ENCODE results near the gene GOT1.

The GOT1 gene

GRCh38 chr10:99395750-99396445 is 34.5 kb downstream of the GOT1 start:
- DNase-seq (ENCODE audit: low read depth) = no peak

GRCh38 chr10:99394761-99395386 is 35.5 kb downstream of the GOT1 start:
- DNase-seq (ENCODE audit: low read depth) = no peak

- DNase-seq (ENCODE audit: low read depth) = no peak
These were observed 36.2 kb downstream of the GOT1 start for GRCh38 chr10:99394256-99394655.

GRCh38 chr10:99393683-99394082 is 36.7 kb downstream of the GOT1 start:
- DNase-seq (ENCODE audit: low read depth) = no peak

- no peak for DNase-seq (ENCODE audit: low read depth)
These were observed 37.4 kb downstream of the GOT1 start for GRCh38 chr10:99393036-99393435.

- no peak for DNase-seq (ENCODE audit: low read depth)
These were observed 39.1 kb downstream of the GOT1 start for GRCh38 chr10:99391346-99391745.

- no peak for DNase-seq (ENCODE audit: low read depth)
These were observed 40.5 kb downstream of the GOT1 start for GRCh38 chr10:99389729-99390480.

- no peak for DNase-seq (ENCODE audit: low read depth)
These were observed 42.9 kb downstream of the GOT1 start for GRCh38 chr10:99387541-99387940.

GRCh38 chr10:99387071-99387470 is 43.4 kb downstream of the GOT1 start:
- no peak for DNase-seq (ENCODE audit: low read depth)

GRCh38 chr10:99382176-99382575 is 48.2 kb downstream of the GOT1 start:
- DNase-seq (ENCODE audit: low read depth) = no peak

GRCh38 chr10:99375426-99375825 is 55.0 kb downstream of the GOT1 start:
- DNase-seq (ENCODE audit: low read depth) = no peak

- DNase-seq (ENCODE audit: low read depth) = no peak
These were observed 55.5 kb downstream of the GOT1 start for GRCh38 chr10:99374972-99375371.

GRCh38 chr10:99374526-99374925 is 55.9 kb downstream of the GOT1 start:
- no peak for DNase-seq (ENCODE audit: low read depth)

GRCh38 chr10:99372546-99373271 is 57.7 kb downstream of the GOT1 start:
- DNase-seq (ENCODE audit: low read depth) = no peak

GRCh38 chr10:99370993-99371392 is 59.4 kb downstream of the GOT1 start:
- DNase-seq (ENCODE audit: low read depth) = no peak

- no peak for DNase-seq (ENCODE audit: low read depth)
These were observed 60.9 kb downstream of the GOT1 start for GRCh38 chr10:99369551-99369950.

GRCh38 chr10:99369126-99369525 is 61.3 kb downstream of the GOT1 start:
- no peak for DNase-seq (ENCODE audit: low read depth)

- DNase-seq (ENCODE audit: low read depth) = no peak
These were observed 61.8 kb downstream of the GOT1 start for GRCh38 chr10:99368646-99369045.

- DNase-seq (ENCODE audit: low read depth) = no peak
These were observed 63.8 kb downstream of the GOT1 start for GRCh38 chr10:99366666-99367065.

GRCh38 chr10:99365736-99366135 is 64.7 kb downstream of the GOT1 start:
- DNase-seq (ENCODE audit: low read depth) = no peak

- DNase-seq (ENCODE audit: low read depth) = no peak
These were observed 65.1 kb downstream of the GOT1 start for GRCh38 chr10:99365311-99365710.

GRCh38 chr10:99364125-99364524 is 66.3 kb downstream of the GOT1 start:
- DNase-seq (ENCODE audit: low read depth) = no peak

- DNase-seq (ENCODE audit: low read depth) = no peak
These were observed 69.5 kb downstream of the GOT1 start for GRCh38 chr10:99360934-99361333.

Measured in activated gamma-delta T cell treated with anti-CD3 and anti-CD28 coated beads, Interleukin-2, amount 50 U/mL, for 16 hours (primary cell).